GM12878 (cell line): ENCODE results near the gene SLC22A23. TPM values are rescaled to one million over a fixed set of nuclear protein-coding genes. Genes with fewer than 3 reads are reported as not detected.

Experiments used
- ATAC-seq: fragments of 200-7000 bp; cut with Tn5 transposase; 3 replicates; pipeline ENCODE4 v1.9.1; 2020; ENCODE audit warnings: mild to moderate bottlenecking, moderate library complexity
- BruUV-seq: library from RNA; stranded (reverse); fragments of 400-500 nt; replicated peaks from 2 replicates; lab custom pipeline; 2021; lab: Mats Ljungman, UMichigan
- CTCF ChIA-PET: fragments of 300-600 bp; sonication (Branson Sonifier 250); formaldehyde crosslinking; extraction: SDS; loops from one replicate; lab custom pipeline; 2021; ENCODE audit warnings: inconsistent platforms; lab: Yijun Ruan, JAX
- POLR2A ChIA-PET: fragments of 350-600 bp; formaldehyde crosslinking; extraction: SDS; loops from one replicate; lab custom pipeline; 2021; ENCODE audit warnings: inconsistent platforms; lab: Charles Lee
- RAD21 ChIA-PET: fragments of 300-600 bp; sonication (Branson Sonifier 250); formaldehyde crosslinking; loops from one replicate; lab custom pipeline; 2023; ENCODE audit warnings: antibody characterized with exemption; ENCODE audit not compliant: unreplicated experiment; lab: Charles Lee
- SMC1A ChIA-PET: fragments of 300-600 bp; sonication (Branson Sonifier 250); formaldehyde crosslinking; loops from one replicate; lab custom pipeline; 2023; ENCODE audit not compliant: unreplicated experiment, uncharacterized antibody; lab: Charles Lee
- DNase-seq: peaks from one replicate; pipeline ENCODE4 v3.0.0-alpha.2; 2011; ENCODE audit warnings: low read depth, low spot score
- FAIRE-seq: peaks from 3 replicates; lab custom pipeline; 2011; peaks lifted over from hg19 to GRCh38; lab: Jason Lieb, UNC
- H2AFZ ChIP-seq: 2 replicates; pipeline ENCODE4 v1.6.0; 2011; ENCODE audit warnings: low read depth, low read length, control low read depth; ENCODE audit not compliant: control insufficient read depth
- H3K27ac ChIP-seq: 2 replicates; pipeline ENCODE4 v1.5.1; 2011; ENCODE audit warnings: control low read depth; ENCODE audit not compliant: control insufficient read depth, insufficient read depth
- H3K27me3 ChIP-seq, 2 experiments: replicated peaks in 1 of 2; 2 replicates each; pipeline versions ENCODE4 v1.6.0 to v1.6.1; 2011; ENCODE audit warnings: low read length in 1 of 2; ENCODE audit not compliant: control insufficient read depth in 2 of 2, insufficient read depth in 2 of 2
- H3K36me3 ChIP-seq, 2 experiments: 2 replicates each; pipeline ENCODE4 v1.5.1; 2011; ENCODE audit warnings: low read length in 1 of 2; ENCODE audit not compliant: control insufficient read depth in 2 of 2, insufficient read depth in 2 of 2
- H3K4me1 ChIP-seq: 2 replicates; pipeline ENCODE4 v1.6.1; 2011; ENCODE audit warnings: mild to moderate bottlenecking, low read length, moderate library complexity, mixed read lengths; ENCODE audit not compliant: control insufficient read depth, insufficient read depth
- H3K4me2 ChIP-seq: 2 replicates; pipeline ENCODE4 v1.6.0; 2011; ENCODE audit warnings: control low read depth; ENCODE audit not compliant: control insufficient read depth, insufficient read depth
- H3K4me3 ChIP-seq: fragments of 200-600 bp; sonication (generic); 2 replicates; pipeline ENCODE4 v1.5.1; 2016
- H3K79me2 ChIP-seq: 2 replicates; pipeline ENCODE4 v1.6.0; 2011; ENCODE audit warnings: low read length; ENCODE audit not compliant: control insufficient read depth, insufficient read depth
- H3K9ac ChIP-seq: 2 replicates; pipeline ENCODE4 v1.8.0; 2011; ENCODE audit warnings: low read length, control low read depth, mixed read lengths; ENCODE audit not compliant: control insufficient read depth, insufficient read depth
- H3K9me3 ChIP-seq: replicated peaks from 3 replicates; pipeline ENCODE4 v1.5.1; 2011; ENCODE audit warnings: mild to moderate bottlenecking, low read length; ENCODE audit not compliant: control insufficient read depth, insufficient read depth
- H4K20me1 ChIP-seq: 2 replicates; pipeline ENCODE4 v1.6.0; 2011; ENCODE audit not compliant: control insufficient read depth, insufficient read depth
- BMI1 ChIP-seq: fragments of 450-650 bp; IDR thresholded peaks from 2 replicates; pipeline ENCODE4 v1.6.1; 2016; ENCODE audit warnings: mild to moderate bottlenecking, moderate library complexity, borderline replicate concordance
- EP300 ChIP-seq, 2 experiments: fragments of 150-350 bp in 1 of 2; IDR thresholded peaks; 2 replicates each; pipeline ENCODE4 v1.6.1; 2011 to 2012; ENCODE audit warnings: low read depth in 2 of 2, low read length in 2 of 2, borderline replicate concordance in 1 of 2, improper control_type of control experiment in 1 of 2, inconsistent platforms in 1 of 2; ENCODE audit not compliant: control insufficient read depth in 1 of 2
- IRF4 ChIP-seq: IDR thresholded peaks from 2 replicates; pipeline ENCODE4 v1.6.1; 2011; ENCODE audit warnings: low read depth, low read length
- LARP7 ChIP-seq: fragments of 450-650 bp; IDR thresholded peaks from 2 replicates; pipeline ENCODE4 v1.6.1; 2017; ENCODE audit warnings: mild to moderate bottlenecking
- NFIC ChIP-seq: IDR thresholded peaks from 2 replicates; pipeline ENCODE4 v1.6.1; 2012; ENCODE audit warnings: low read depth, mild to moderate bottlenecking, inconsistent platforms, low read length, moderate library complexity
- POU2F2 ChIP-seq: IDR thresholded peaks from 3 replicates; pipeline ENCODE4 v1.6.1; 2011; ENCODE audit warnings: low read depth, mild to moderate bottlenecking, low read length, borderline replicate concordance
- RCOR1 ChIP-seq: conservative IDR thresholded peaks from 2 replicates; pipeline ENCODE4 v1.6.1; 2012; ENCODE audit warnings: low read depth, low read length, improper control_type of control experiment
- SMARCA5 ChIP-seq: fragments of 450-650 bp; IDR thresholded peaks from 2 replicates; pipeline ENCODE4 v1.6.1; 2017; ENCODE audit warnings: mild to moderate bottlenecking
- SP1 ChIP-seq: IDR thresholded peaks from one replicate; pipeline ENCODE4 v1.6.1; 2011; ENCODE audit warnings: low read depth, low read length
- SPI1 ChIP-seq: IDR thresholded peaks from 2 replicates; pipeline ENCODE4 v1.6.1; 2011; ENCODE audit warnings: low read depth, mild to moderate bottlenecking, low read length, moderate library complexity, borderline replicate concordance; ENCODE audit not compliant: insufficient read depth
- TBL1XR1 ChIP-seq: IDR thresholded peaks from 2 replicates; pipeline ENCODE4 v1.6.1; 2012; ENCODE audit warnings: low read depth, low read length, improper control_type of control experiment
- USF2 ChIP-seq: IDR thresholded peaks from 2 replicates; pipeline ENCODE4 v1.6.1; 2011; ENCODE audit warnings: low read depth, low read length, improper control_type of control experiment, borderline replicate concordance
- ZNF217 ChIP-seq: fragments of 450-650 bp; IDR thresholded peaks from 2 replicates; pipeline ENCODE4 v1.6.1; 2017; ENCODE audit warnings: antibody characterized with exemption, mild to moderate bottlenecking
- ZNF24 ChIP-seq: fragments of 450-650 bp; IDR thresholded peaks from 2 replicates; pipeline ENCODE4 v1.6.1; 2017; ENCODE audit warnings: antibody characterized with exemption, mild to moderate bottlenecking
- ZZZ3 ChIP-seq: IDR thresholded peaks from 2 replicates; pipeline ENCODE4 v1.6.1; 2011; ENCODE audit warnings: low read depth; ENCODE audit not compliant: control insufficient read depth, insufficient read length
- WGBS: methylation state at CpG from one replicate; pipeline ENCODE4 v1.1.6; 2016; ENCODE audit warnings: low lambda C conversion rate; ENCODE audit not compliant: insufficient replicate concordance, insufficient coverage; ENCODE audit errors: missing lambda C conversion rate; 5-methylcytosine and 5-hydroxymethylcytosine counted together
- in situ Hi-C: fragments of 300-500 bp; cut with MboI; formaldehyde crosslinking; loops from 9 replicates; pipeline ENCODE4 v1.14.3; 2018; ENCODE audit warnings: mixed read lengths
- intact Hi-C: fragments of 100-400 bp; cut with micrococcal nuclease; formaldehyde crosslinking; loops from one replicate; pipeline ENCODE4 v1.14.2; 2022; ENCODE audit not compliant: unreplicated experiment
- polyA plus RNA-seq, 11 experiments: library from polyadenylated mRNA; depleted of rRNA in 4 of 11; unstranded in 6 of 11; stranded (reverse) in 5 of 11; fragments of >200 nt; fragmentation: Nextera tagmentation in 4 of 11; fragmentation: Illumina TruSeq in 1 of 11; extraction: Ambion mirVana in 4 of 11; extraction: Trizol in 1 of 11; gene quantifications; 1 replicate in 1 of 11; 2 replicates in 10 of 11; pipeline versions ENCODE4 v1.2.1 to v1.2.3, GENCODE V29; 2011 to 2016; ENCODE audit warnings: inconsistent platforms in 2 of 11, missing spikeins in 2 of 11, low read depth in 1 of 11
- total RNA-seq, 4 experiments: library from RNA; depleted of rRNA in 3 of 4; stranded (reverse); fragments of >200 nt in 3 of 4; fragmentation: Illumina TruSeq in 1 of 4; extraction: Trizol in 1 of 4; gene quantifications; 2 replicates each; pipeline versions ENCODE4 v1.2.1 to v1.2.3, GENCODE V29; 2013 to 2021

Gene SLC22A23
- total and polyA plus RNA-seq, 10 of the 15 experiments (the other 5 are each of a cell fraction or from before 2014, with no cell fraction given), result 0.20 to 2.4 (median 0.74) TPM

- Histone ChIP-seq H3K9me3 (no peaks in the 10 kb centered on the region; the same call in 2 of the 3 replicates), H3K36me3 (no peaks in the 10 kb centered on the region), H3K4me2 (no peak overlapping the region), H4K20me1 (no peaks in the 10 kb centered on the region), H3K79me2 (no peaks in the 10 kb centered on the region), H3K27me3 (peaks cover 3 to 8% of the 10 kb centered on the region in 2 experiments; a peak in 3 of 4 replicates), H3K27ac (no peak overlapping the region), H2AFZ (no peak overlapping the region), H3K4me3 (no peak overlapping the region), H3K9ac (no peak overlapping the region), H3K4me1 (peaks cover 13% of the 10 kb centered on the region)
- RAD21 ChIA-PET, result interaction anchor here (1.0 kb wide), 1 partner anchor 28 kb away, joined by 3 read pairs; no protein-coding TSS in a partner anchor
- FAIRE-seq (no peak), DNase-seq (no peak), ATAC-seq (no peak)
- POLR2A ChIA-PET, result interaction anchor here (0.6 kb wide), 1 partner anchor 514 kb away, joined by 8 read pairs; no protein-coding TSS in a partner anchor
- CTCF ChIA-PET, result interaction anchor here (0.9 to 1.7 kb wide), 3 partner anchors 18 to 41 kb away, joined by 3 to 6 read pairs (median 4); no protein-coding TSS in a partner anchor
- 91% methylated on average over 5 of the region's 5 CpGs for WGBS
- intact Hi-C loops (no loop called here), in situ Hi-C loops (no loop called here)
- SMC1A ChIA-PET, result interaction anchor here (0.6 to 5.1 kb wide), 9 partner anchors 14 to 281 kb away, joined by 3 to 34 read pairs (median 3); no protein-coding TSS in a partner anchor
- BruUV-seq, result no TSS peak
- TF ChIP-seq ZZZ3 (no peak), SP1 (no peak)
These were observed 6.0 kb downstream of the SLC22A23 start for GRCh38 chr6:3450888-3451287.

- H2AFZ ChIP-seq, result no peak overlapping the region
- CTCF ChIA-PET, result no interaction called here
- in situ Hi-C loops (no loop called here), intact Hi-C loops (no loop called here)
- POLR2A ChIA-PET, result no interaction called here
- BruUV-seq, result no TSS peak
- WGBS, result 34% methylated on average over 5 of the region's 5 CpGs
- no peak overlapping the region for H3K4me3 ChIP-seq
- H3K9me3 ChIP-seq, result no peaks in the 10 kb centered on the region; the same call in 2 of the 3 replicates
- H3K4me2 ChIP-seq, result 0 out of 2 replicates have a peak overlapping the region, but pooled peaks have one; percentile 17
- H3K9ac ChIP-seq, result no peak overlapping the region
- H3K4me1 ChIP-seq, result peaks cover 13% of the 10 kb centered on the region
- peak; percentile 26 for DNase-seq
- RAD21 ChIA-PET, result no interaction called here
- no peaks in the 10 kb centered on the region for H3K36me3 ChIP-seq
- H3K79me2 ChIP-seq, result no peaks in the 10 kb centered on the region
- SMC1A ChIA-PET, result interaction anchor here (0.7 to 1.6 kb wide), 4 partner anchors 13 to 39 kb away, joined by 3 to 5 read pairs (median 4); no protein-coding TSS in a partner anchor
- H4K20me1 ChIP-seq, result no peaks in the 10 kb centered on the region
- peak; percentile 82 for FAIRE-seq
- peak; percentile 82 for ATAC-seq
- no peaks in the 10 kb centered on the region; a peak in 1 of 4 replicates for H3K27me3 ChIP-seq
- H3K27ac ChIP-seq, result no peak overlapping the region
- TF ChIP-seq BMI1 (peak; percentile 54; the same call in 1 of the 2 replicates), LARP7 (no peak), POU2F2 (peak; percentile 24; the same call in 1 of the 3 replicates), ZNF217 (peak; percentile 89; the same call in 1 of the 2 replicates), ZNF24 (peak; percentile 46; the same call in 1 of the 2 replicates), SMARCA5 (peak; percentile 93), SPI1 (peak; percentile 73; the same call in 1 of the 2 replicates), USF2 (no peak), EP300 (IDR thresholded peaks at IDR 0.05; ENCODE audit: borderline replicate concordance in 1 of 2, control insufficient read depth in 1 of 2, low read depth in 2 of 2, low read length in 2 of 2) (0 out of 4 replicates have a peak, but pooled peaks of 1 of the 2 experiments have one; percentile 23), NFIC (0 out of 2 replicates have a peak, but pooled peaks have one; percentile 16), RCOR1 (0 out of 2 replicates have a peak, but pooled peaks have one; percentile 60), IRF4 (0 out of 2 replicates have a peak, but pooled peaks have one; percentile 12), TBL1XR1 (no peak)
These were observed 7.0 kb downstream of the SLC22A23 start for GRCh38 chr6:3449750-3450305.
